HG02852 (cell line): ENCODE data around the gene SH2D5.
"Not testable (repeated sequence)": the region's sequence is repeated elsewhere in the genome, so short reads cannot be mapped to it uniquely, and the experiment has no call there.

Experiments used
- ATAC-seq: cut with Tn5 transposase; IDR thresholded peaks from one replicate; pipeline ENCODE4 v1.9.1; 2021; ENCODE audit warnings: mild to moderate bottlenecking, moderate library complexity; ENCODE audit not compliant: unreplicated experiment

Gene SH2D5

GRCh38 chr1:20728371-20729154, 3.9 kb downstream of the SH2D5 start:
- ATAC-seq = no peak

GRCh38 chr1:20727746-20728316, 4.7 kb downstream of the SH2D5 start:
- no peak for ATAC-seq

DNA sequence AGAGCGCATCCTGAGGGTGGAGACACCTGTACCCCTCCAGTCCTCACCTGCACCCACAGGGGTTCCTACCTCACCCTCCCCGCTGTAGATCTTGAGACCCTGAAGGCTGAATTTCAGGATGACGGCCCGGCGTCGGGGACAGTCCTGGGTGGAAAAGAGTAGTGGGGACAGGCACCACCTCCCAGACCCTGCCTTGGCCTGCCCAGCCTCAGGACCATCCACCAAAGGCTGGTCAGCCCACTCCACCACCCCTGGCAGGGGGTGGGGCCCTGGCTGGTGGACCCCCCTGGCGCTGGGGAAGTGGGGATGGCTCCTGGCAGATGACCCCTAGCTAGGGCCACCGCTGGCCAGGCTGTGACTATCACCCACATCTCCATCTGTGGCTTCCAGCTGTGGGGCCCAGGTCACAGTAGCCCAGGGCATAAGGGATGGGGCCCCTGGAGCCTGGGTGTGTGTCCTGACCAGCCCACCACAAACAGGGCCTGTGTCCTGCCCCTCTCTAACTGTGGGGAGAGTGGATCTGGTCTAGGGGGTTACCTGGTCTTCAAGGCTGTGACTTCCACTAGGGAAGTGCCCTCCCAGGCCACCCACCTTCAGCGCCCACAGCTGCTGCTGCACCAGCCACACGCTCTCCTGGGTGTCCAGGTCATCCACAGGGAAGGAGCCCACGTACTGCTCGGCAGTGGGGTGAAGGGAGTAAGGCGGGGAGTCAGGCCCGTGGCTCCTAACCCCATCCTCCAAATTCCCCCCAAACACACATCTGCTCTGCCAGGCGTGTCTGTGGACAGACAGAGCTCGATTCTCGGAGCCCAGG, 5.4 kb downstream of the SH2D5 start:
- ATAC-seq = no peak

DNA sequence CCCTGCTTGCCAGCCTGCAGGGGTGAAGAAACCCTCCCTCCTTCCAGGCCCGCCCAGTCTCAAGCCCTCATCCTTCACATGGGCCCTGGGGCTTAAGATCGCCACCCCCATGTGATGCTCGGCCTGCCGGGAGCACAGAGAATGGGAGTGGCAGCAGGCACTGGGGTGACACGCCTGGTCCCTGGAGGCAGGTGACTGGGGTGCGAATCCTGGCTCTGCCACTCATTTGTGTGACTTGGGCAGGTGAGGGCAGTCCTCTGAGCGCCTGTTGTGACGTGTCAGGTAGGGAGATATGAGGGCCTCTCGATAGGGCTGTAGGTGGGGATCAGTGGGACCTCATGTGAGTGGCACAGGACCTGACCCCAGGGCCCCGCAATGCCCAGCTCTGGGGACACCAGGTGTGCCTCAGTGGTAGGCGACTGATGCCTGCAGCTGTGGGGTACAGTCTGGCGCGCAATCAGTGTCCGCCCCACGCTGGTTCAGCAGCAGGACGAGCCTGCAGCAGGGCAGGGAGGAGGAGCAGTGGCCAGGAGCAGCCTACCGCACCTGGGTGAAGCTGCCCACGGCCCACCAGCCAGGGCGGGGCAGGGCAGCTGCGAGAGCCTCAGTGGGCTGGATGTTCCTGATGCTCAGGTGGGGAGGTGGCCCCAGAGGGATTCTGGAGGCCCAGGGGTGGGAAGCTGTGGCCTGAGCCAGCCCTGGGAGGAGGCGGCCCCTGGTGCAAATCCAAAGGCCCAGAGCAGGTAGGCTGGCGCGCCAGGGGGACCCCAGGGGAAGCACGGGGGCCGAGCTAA, 6.2 kb downstream of the SH2D5 start:
- no peak for ATAC-seq

DNA sequence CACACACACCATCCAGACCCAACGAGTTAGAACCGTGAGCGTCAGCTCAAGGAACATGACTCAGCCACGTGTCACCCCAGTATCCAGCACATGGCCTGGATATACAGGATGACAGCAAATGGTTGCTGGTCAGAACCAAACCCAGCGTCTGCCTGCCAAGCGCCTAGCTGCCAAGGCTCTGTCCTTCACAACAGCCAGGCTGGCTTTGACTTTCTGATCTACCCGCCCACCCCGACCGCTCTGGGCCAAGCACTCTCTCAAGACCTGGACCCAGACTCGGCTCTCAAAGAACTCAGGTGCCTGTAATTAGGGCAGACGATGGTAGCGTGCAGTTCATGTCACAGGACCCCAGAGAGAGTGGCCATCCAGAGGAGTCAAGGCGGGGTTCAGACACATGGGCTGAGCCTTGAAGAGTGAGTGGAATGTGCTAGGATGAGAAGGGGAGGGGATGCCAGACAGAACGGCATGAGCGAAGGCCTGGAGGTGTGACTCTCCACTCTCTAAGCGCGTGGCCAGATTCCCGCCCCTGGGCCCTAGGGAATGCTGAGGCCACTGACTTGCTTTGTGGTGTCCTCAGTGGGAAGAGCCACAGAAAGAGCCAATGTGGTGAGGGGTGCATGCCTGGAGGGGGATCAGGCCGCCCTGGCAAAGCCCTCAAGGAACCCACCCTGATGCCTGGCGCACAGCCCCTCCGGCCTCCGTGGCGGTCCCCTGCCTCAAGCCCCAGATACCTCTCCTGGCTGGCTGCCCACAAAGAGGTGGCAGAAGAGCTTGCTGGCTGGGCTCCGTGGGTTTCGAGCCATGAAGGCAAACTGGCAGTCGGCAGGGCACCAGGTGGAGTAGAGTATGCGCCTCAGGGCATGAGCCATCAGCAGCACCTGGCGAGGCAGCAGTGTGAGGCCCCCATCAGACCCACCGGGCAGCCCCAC, 7.0 kb downstream of the SH2D5 start:
- ATAC-seq = no peak

DNA sequence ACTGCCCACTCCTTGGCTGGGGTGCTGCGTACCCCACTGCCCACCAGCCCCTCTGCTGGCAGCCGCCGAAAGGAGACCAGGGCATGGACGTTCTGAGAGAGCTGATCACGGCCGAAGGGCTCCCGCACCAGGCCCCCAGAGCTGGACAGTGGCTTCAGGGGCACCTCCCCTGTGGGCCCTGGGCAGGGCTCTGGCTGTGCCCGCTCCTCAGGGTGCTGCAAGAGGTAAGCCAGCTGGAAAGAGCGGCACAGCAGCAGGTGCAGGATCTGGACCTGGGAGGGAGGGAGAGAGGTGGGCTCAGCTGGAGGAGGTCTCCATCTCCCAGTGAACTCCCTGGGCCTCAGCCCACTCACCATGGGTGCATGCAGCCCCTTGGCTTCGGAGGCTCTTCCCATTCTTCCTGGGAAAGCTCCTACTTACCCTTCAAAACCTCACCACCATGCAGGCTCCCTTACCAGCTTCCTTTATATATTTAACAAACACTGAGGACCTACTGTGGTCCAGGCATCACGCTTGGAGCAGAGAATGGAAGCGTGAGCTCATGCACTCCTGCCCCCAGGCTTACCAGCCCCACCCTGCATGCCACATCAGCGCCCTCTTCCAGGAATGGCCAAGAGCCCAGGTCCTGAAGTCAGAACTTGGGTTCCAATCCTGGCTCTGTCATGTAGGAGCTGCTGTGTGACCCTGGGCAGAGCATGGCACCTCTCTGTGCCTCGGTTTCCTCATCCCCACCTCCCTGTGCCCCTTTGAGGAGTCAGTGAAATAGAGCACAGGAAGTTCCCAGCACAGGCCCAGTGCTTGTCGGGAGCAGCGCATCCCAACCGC, 7.9 kb downstream of the SH2D5 start:
- ATAC-seq = no peak

GRCh38 chr1:20723537-20724363, 8.8 kb downstream of the SH2D5 start:
- ATAC-seq = no peak

- no peak for ATAC-seq
Measured at GRCh38 chr1:20723159-20723536, 9.4 kb downstream of the SH2D5 start.

DNA sequence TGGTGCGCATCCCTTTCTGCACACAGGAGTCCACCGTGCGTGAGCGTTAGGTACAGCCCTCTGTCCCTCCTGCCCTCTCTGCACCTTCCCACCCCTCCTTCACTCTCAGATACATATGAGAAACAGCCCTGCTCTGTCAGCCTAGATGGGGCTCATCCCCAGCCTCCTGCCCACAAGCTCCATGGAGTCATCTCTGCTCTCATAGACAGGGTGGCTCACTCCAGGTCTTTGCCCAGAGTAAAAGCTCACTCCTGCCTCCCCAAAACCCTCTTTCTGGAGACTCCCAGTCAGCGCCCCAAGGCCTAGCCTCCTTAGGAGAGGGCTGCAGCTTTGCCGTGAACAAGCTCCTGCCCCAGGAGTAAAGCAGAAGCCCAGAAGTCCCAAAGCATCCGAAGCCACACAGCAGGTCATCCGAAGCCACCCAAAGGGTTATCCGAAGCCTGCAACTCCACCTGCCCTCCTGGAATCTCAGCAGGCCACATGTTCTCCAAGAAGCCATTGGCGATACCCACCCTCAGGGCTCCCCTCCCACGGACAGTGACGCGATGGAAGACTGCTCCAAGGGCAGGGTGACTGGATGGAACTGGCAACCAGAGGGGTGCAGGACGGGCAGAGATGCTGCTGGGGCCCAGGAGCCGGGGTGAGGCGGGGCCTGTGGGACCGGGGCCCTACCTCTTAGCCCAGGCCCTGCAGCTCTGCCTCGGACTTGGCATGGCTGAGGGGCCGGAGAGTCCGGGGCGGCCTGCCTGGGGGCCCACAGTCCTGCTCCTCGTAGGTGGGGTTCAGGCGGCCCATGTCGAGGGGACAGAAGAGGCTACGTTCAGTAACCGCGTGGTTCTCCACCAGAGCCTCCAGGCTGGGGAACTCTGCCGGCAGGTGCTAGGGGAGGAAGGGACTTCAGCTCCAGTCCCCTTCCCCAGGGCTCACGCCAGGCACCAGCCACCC, 11.1 kb downstream of the SH2D5 start:
- ATAC-seq = no peak

- ATAC-seq = no peak
Measured at GRCh38 chr1:20720631-20721091, 11.8 kb downstream of the SH2D5 start.

- ATAC-seq = no peak
Measured at GRCh38 chr1:20719871-20720620, 12.5 kb downstream of the SH2D5 start.

GRCh38 chr1:20719261-20719660, 13.2 kb downstream of the SH2D5 start:
- ATAC-seq = no peak

- ATAC-seq = not testable (repeated sequence)
Measured at GRCh38 chr1:20718343-20718882, 14.1 kb downstream of the SH2D5 start.

DNA sequence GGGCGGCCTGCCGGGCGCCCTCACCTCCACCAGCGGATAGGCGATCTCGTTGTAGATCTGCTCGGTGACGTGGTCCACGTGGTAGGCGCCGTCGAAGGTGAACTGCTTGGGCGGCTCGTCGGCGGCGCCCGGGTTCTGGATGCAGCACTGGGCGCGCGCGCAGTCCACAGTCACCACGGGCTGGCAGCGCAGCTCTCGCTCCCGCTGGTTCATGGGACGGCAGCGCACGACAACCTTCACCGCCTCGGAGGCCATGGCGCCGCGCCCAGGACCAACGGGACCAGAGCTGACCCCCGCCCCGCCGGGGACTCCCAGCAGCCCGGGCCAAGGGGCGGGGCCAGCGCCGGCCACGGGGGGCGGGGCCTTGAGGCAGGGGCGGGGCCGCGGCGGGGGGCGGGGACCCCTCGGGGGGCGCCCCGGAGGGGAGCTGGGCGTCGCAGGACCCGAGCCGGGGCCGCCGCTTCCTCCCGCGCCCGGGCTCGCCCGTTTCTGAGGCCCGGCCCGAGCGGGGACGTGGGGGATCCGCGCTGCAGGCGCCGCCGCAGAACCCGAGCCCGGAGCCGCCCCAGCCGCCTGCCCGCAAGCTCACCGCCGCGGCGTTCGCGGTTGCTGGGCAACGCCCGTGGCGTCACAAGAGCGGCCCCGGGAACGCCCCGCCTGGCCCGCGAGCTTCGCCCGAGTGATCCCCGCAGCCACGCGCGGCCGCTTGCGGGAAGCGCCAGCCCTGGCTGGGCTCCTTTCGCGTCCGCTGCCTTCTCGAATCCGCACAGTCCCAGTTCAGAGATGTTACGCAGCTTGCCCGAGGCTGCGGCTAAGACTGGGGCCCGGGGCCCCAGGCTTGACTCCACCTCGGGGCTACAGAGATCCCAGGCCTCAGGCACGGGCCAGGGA, 14.8 kb downstream of the SH2D5 start, which contains the start of gene KIF17:
Gene KIF17 (minus strand): TSS at position 556 of the 891 bp plus-strand sequence. CDS start 301 bp downstream, at position 255.
- ATAC-seq = no peak

DNA sequence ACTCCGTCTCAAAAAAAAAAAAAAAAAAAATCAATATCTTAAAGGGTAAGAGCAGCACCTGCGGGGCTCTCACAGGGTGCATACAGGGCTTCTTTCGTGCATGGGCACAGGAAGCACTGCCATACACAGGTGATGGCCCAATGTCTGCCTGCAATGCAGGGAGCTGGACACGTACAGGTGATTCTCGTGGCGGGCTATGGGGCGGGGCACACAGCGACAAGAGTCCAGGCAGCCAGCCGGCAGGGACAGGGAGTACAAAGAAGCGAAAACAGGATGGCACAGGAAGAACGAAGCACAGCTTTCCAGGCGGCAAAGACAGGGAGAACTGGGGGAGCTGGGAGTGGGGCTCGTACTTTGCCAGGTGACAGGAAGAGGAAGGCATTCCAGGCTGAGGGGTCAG, 16.3 kb downstream of the SH2D5 start:
- ATAC-seq = no peak
